ENCODE measurements around the gene B4GALT3. TPM values are rescaled to one million over a fixed set of nuclear protein-coding genes. Genes with fewer than 3 reads are reported as not detected.

Gene B4GALT3
- total RNA-seq, 1 donor from 2014 or later = 24.3 TPM

DNA sequence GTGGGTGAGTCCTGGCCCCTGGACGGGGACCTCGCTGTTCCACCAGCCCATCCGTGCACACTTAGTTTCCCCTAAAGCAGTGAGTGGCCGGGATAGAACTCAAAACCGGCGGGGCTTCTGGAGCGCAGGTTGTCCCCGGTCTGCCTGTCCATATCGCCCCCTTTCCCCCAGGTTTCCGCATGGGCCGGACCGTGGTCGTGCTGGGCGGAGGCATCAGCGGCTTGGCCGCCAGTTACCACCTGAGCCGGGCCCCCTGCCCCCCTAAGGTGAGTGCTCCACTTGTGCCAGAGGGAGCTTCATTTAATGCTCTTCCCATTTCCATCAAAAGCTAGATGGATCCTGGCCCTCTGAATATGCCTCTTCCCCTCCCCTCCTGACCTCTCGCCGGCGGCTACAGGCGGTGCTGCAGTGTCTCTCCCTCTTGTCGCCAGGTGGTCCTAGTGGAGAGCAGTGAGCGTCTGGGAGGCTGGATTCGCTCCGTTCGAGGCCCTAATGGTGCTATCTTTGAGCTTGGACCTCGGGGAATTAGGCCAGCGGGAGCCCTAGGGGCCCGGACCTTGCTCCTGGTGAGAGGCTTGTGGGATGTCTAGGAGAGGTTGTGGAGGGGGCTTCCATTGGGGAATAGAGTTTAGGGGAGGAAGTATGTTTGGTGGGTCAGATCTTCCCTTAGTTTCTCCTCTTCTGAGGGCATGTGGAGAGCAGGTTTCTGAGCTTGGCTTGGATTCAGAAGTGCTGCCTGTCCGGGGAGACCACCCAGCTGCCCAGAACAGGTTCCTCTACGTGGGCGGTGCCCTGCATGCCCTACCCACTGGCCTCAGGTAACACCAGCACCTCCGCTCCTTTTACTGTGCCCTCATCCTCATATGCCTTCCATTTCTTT is 10.4 kb downstream of the B4GALT3 start:
- peak overlapping the region; percentile 90 for H3K4me3 Mint-ChIP-seq (ENCODE audit: unreplicated experiment)

DNA sequence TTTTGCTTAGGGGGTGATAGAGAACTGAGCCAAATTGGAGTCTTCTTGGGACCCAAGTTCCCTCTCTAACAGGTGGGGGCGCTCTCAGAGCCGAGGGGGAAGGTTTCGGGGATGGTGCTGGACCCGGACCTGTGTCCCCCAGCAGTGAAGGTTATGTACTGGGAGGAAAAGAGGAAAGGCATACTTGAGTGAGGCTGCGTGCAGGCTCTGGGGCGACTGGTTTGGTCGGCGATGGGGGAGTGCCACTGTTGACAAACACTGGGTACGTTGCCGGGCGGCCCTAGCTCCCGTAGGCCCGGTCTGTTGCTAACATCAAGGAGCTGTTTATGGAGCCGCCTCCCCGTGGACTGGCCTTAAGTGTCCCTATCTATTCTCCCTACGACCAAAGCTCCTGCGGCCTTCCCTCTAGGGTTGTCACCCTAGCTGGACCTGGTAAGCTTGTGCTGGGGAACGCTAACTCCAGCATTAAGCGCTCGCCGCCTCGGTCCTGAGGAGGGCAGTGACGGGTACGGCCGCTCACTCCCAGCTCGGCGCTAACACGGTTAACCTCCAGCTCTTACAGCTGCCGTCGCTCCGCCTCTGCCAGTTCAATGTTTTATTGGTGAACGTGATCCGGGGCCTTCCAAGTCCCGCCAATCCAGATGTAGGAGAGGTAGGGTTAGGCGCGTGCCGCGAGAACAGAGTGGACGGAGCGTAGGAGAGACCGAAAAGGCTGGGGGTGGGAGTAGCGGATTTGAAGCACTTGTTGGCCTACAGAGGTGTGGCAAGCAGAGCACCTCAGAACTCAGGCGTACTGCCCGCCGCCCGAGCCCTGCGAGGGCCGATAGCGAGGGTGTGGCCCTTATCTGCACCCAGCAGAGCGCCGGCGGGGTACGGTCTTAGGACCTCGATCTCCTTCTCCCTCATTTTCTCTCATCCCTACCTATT is 11.3 kb downstream of the B4GALT3 start, which contains the start of gene PPOX:
PPOX (plus strand) TSS at position 685 of the 927 bp plus-strand sequence. CDS start 422 bp downstream, outside the sequence.
- Mint-ChIP-seq H3K27me3 (ENCODE audit: unreplicated experiment) (no peaks in the 10 kb centered on the region), H3K36me3 (ENCODE audit: unreplicated experiment) (peaks cover 19% of the 10 kb centered on the region), H3K4me1 (ENCODE audit: unreplicated experiment) (peaks cover 34% of the 10 kb centered on the region), H3K4me3 (ENCODE audit: unreplicated experiment) (peak within 1 kb of the TSS; percentile 90), H3K9me3 (ENCODE audit: unreplicated experiment) (no peaks in the 10 kb centered on the region), H3K27ac (ENCODE audit: unreplicated experiment) (peak within 1 kb of the TSS; percentile 100)
- TF ChIP-seq, protein P1, sequence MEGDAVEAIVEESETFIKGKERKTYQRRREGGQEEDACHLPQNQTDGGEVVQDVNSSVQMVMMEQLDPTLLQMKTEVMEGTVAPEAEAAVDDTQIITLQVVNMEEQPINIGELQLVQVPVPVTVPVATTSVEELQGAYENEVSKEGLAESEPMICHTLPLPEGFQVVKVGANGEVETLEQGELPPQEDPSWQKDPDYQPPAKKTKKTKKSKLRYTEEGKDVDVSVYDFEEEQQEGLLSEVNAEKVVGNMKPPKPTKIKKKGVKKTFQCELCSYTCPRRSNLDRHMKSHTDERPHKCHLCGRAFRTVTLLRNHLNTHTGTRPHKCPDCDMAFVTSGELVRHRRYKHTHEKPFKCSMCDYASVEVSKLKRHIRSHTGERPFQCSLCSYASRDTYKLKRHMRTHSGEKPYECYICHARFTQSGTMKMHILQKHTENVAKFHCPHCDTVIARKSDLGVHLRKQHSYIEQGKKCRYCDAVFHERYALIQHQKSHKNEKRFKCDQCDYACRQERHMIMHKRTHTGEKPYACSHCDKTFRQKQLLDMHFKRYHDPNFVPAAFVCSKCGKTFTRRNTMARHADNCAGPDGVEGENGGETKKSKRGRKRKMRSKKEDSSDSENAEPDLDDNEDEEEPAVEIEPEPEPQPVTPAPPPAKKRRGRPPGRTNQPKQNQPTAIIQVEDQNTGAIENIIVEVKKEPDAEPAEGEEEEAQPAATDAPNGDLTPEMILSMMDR (IDR thresholded peaks at IDR 0.05) = peak; percentile 61
- DNase-seq (ENCODE audit: extremely low spot score, unreplicated experiment) = peak; percentile 97

More for the DNA sequence above, 10.4 kb downstream of the B4GALT3 start:
- TF ChIP-seq, protein P1 (IDR thresholded peaks at IDR 0.05) = no peak
- H3K27me3 Mint-ChIP-seq (ENCODE audit: unreplicated experiment) = no peaks in the 10 kb centered on the region
- peaks cover 29% of the 10 kb centered on the region for H3K4me1 Mint-ChIP-seq (ENCODE audit: unreplicated experiment)
- no peaks in the 10 kb centered on the region for H3K9me3 Mint-ChIP-seq (ENCODE audit: unreplicated experiment)
- peaks cover 25% of the 10 kb centered on the region for H3K36me3 Mint-ChIP-seq (ENCODE audit: unreplicated experiment)
- peak overlapping the region; percentile 100 for H3K27ac Mint-ChIP-seq (ENCODE audit: unreplicated experiment)
- DNase-seq (ENCODE audit: extremely low spot score, unreplicated experiment) = no peak

DNA sequence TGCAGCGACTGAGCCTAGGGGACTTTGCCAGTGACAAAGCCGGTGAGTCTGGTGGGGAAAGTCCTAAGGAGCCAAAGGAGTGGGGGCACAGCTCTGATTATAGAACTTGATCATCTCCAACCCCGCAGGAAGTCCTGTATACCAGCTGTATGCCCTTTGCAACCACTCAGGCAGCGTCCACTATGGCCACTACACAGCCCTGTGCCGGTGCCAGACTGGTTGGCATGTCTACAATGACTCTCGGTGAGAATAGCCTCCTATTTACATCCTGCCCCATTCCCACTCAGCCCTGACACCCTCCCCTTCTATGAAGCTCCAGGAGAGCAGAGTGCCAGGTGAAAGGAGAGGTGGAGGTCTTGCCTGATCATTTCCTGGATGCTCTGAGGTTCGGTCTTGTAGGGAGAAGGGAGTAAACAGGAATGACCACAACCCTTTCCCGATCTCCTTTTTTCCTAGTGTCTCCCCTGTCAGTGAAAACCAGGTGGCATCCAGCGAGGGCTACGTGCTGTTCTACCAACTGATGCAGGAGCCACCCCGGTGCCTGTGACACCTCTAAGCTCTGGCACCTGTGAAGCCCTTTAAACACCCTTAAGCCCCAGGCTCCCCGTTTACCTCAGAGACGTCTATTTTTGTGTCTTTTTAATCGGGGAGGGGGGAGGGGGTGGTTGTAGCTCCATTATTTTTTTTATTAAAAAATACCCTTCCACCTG is 12.3 kb downstream of the B4GALT3 start:
- Mint-ChIP-seq H3K27ac (ENCODE audit: unreplicated experiment) (peak overlapping the region; percentile 100), H3K4me3 (ENCODE audit: unreplicated experiment) (peak overlapping the region; percentile 48), H3K36me3 (ENCODE audit: unreplicated experiment) (peaks cover 16% of the 10 kb centered on the region), H3K27me3 (ENCODE audit: unreplicated experiment) (no peaks in the 10 kb centered on the region), H3K4me1 (ENCODE audit: unreplicated experiment) (peaks cover 38% of the 10 kb centered on the region), H3K9me3 (ENCODE audit: unreplicated experiment) (no peaks in the 10 kb centered on the region)
- DNase-seq (ENCODE audit: extremely low spot score, unreplicated experiment) = no peak
- TF ChIP-seq, protein P1 (IDR thresholded peaks at IDR 0.05) = no peak

DNA sequence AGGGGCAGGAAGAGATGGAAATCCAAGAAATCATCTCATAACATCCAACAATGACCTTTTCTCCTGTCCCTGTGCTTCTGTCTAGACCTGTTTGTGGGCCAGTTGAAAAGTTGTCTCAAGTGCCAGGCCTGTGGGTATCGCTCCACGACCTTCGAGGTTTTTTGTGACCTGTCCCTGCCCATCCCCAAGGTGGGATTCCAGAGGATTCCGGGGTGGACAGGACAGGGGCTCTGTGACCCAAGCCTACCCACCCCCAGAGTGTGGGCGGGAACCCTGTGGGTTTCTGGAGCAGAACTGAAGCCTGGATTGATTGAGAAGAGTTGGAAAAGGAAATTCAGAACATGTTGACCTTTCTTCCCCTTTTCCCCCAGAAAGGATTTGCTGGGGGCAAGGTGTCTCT is 13.5 kb downstream of the B4GALT3 start:
- H3K27ac Mint-ChIP-seq (ENCODE audit: unreplicated experiment) = peak overlapping the region; percentile 29
- peaks cover 46% of the 10 kb centered on the region for H3K4me1 Mint-ChIP-seq (ENCODE audit: unreplicated experiment)

More for the DNA sequence above, 13.5 kb downstream of the B4GALT3 start:
- TF ChIP-seq, protein P1 (IDR thresholded peaks at IDR 0.05) = no peak
- Mint-ChIP-seq H3K27me3 (ENCODE audit: unreplicated experiment) (no peaks in the 10 kb centered on the region), H3K4me3 (ENCODE audit: unreplicated experiment) (no peak overlapping the region), H3K9me3 (ENCODE audit: unreplicated experiment) (no peaks in the 10 kb centered on the region), H3K36me3 (ENCODE audit: unreplicated experiment) (peaks cover 12% of the 10 kb centered on the region)
- DNase-seq (ENCODE audit: extremely low spot score, unreplicated experiment) = no peak

Measured in osteocyte (in vitro differentiated cells).